Sigmoid colon (tissue), 7 donors: Measurements from ENCODE around the gene GPR55. TPM values are rescaled to one million over a fixed set of nuclear protein-coding genes. Genes with fewer than 3 reads are reported as not detected.
A peak's percentile ranks its signal among the peaks of the same experiment; 100 is the strongest.

Source experiments
- DNase-seq: peaks from one replicate; pipeline ENCODE4 v3.0.0-alpha.2; 2019
- H3K27ac ChIP-seq, 4 donors: fragments of 200-600 bp; sonication (generic); one replicate each; pipeline ENCODE4 v1.5.1; 2016 to 2019; ENCODE audit warnings: mild to moderate bottlenecking in 1 of 4
- H3K27me3 ChIP-seq, 3 donors: fragments of 200-600 bp; sonication (generic); one replicate each; pipeline ENCODE4 v1.5.1; 2019; ENCODE audit warnings: mild to moderate bottlenecking in 1 of 3
- H3K36me3 ChIP-seq, 4 donors: fragments of 200-600 bp; sonication (generic); one replicate each; pipeline ENCODE4 v1.5.1; 2016 to 2019
- H3K4me1 ChIP-seq, 4 donors: fragments of 200-600 bp; sonication (generic); one replicate each; pipeline ENCODE4 v1.5.1; 2017 to 2019
- H3K4me3 ChIP-seq, 4 donors: fragments of 200-600 bp; sonication (generic); one replicate each; pipeline ENCODE4 v1.5.1; 2017 to 2019; ENCODE audit warnings: mild to moderate bottlenecking in 2 of 4, moderate library complexity in 1 of 4
- H3K9me3 ChIP-seq, 4 donors: fragments of 200-600 bp in 3 of 4; sonication (generic) in 3 of 4; one replicate each; pipeline versions ENCODE4 v1.5.1 to v1.6.1; 2013 to 2019
- CTCF ChIP-seq, 4 experiments: fragments of 450-650 bp in 3 of 4; fragments of 200-600 bp in 1 of 4; IDR thresholded peaks; one replicate each; pipeline ENCODE4 v1.5.1; 2016 to 2019; ENCODE audit warnings: antibody characterized with exemption in 4 of 4, mild to moderate bottlenecking in 3 of 4, moderate library complexity in 2 of 4
- EP300 ChIP-seq, 4 donors: sonication (generic); formaldehyde crosslinking; IDR thresholded peaks; one replicate each; pipeline ENCODE4 v1.6.1; 2017; ENCODE audit warnings: antibody characterized with exemption in 4 of 4
- POLR2A ChIP-seq, 2 donors: fragments of 450-650 bp; IDR thresholded peaks; one replicate each; pipeline ENCODE4 v1.6.1; 2016; ENCODE audit warnings: antibody characterized with exemption in 2 of 2, mild to moderate bottlenecking in 2 of 2, moderate library complexity in 2 of 2
- POLR2AphosphoS5 ChIP-seq, 4 donors: sonication (generic); formaldehyde crosslinking; IDR thresholded peaks; one replicate each; pipeline ENCODE4 v1.6.1; 2017; ENCODE audit warnings: antibody characterized with exemption in 4 of 4
- WGBS, 2 donors: extraction: QIAGEN DNeasy Blood & Tissue Kit; methylation state at CpG; one replicate each; pipeline ENCODE4 v1.1.7; 2013; 5-methylcytosine and 5-hydroxymethylcytosine counted together
- intact Hi-C: fragments of 100-400 bp; cut with DNase I; formaldehyde crosslinking; loops from one replicate; pipeline ENCODE4 v1.15.1; 2023
- polyA plus RNA-seq, 3 donors: library from polyadenylated mRNA; stranded (reverse); fragments of 200-250 nt; gene quantifications; one replicate each; pipeline ENCODE4 v1.2.3, GENCODE V29; 2013
- total RNA-seq, 4 donors: library from RNA; depleted of rRNA; stranded (reverse); fragments of >200 nt; gene quantifications; one replicate each; pipeline ENCODE4 v1.1.0, GENCODE V29; 2016
- donor health status: healthy with polysubstance abuse.
- donor health status: Bipolar disorder and iron deficiency.
- donor health status: healthy.

The GPR55 gene
- total and polyA plus RNA-seq, 7 donors, result 0.23 to 1.4 TPM; not detected in 5

- TF ChIP-seq POLR2AphosphoS5 (IDR thresholded peaks at IDR 0.05) (no peak), POLR2A (IDR thresholded peaks at IDR 0.05) (no peak), EP300 (IDR thresholded peaks at IDR 0.05) (no peak), CTCF (IDR thresholded peaks at IDR 0.05) (no peak)
- Histone ChIP-seq H3K9me3 (no peaks in the 10 kb centered on the region), H3K4me3 (no peak overlapping the region), H3K4me1 (peaks cover 0 to 48% (median 39%) of the 10 kb centered on the region in 4 donors), H3K27ac (no peak overlapping the region), H3K36me3 (peaks cover 26 to 48% (median 37%) of the 10 kb centered on the region in 4 donors), H3K27me3 (no peaks in the 10 kb centered on the region)
- no peak for DNase-seq
- intact Hi-C loops, result no loop called here
- WGBS, 2 donors, result 89 to 96% methylated on average over 10 of the region's 10 CpGs
Observed at GRCh38 chr2:230874876-230875275, 50.2 kb downstream of the GPR55 start.

GRCh38 chr2:230874456-230874855 lies 50.6 kb downstream of the GPR55 start:
- H3K4me3 ChIP-seq, result no peak overlapping the region
- H3K4me1 ChIP-seq, result peaks cover 0 to 52% (median 43%) of the 10 kb centered on the region in 4 donors
- no peaks in the 10 kb centered on the region for H3K9me3 ChIP-seq
- DNase-seq, result peak; percentile 53
- H3K36me3 ChIP-seq, result peaks cover 26 to 48% (median 36%) of the 10 kb centered on the region in 4 donors
- no peak for TF ChIP-seq POLR2AphosphoS5 (IDR thresholded peaks at IDR 0.05)
- no peak for TF ChIP-seq CTCF (IDR thresholded peaks at IDR 0.05)
- TF ChIP-seq POLR2A (IDR thresholded peaks at IDR 0.05), result no peak
- no peak for TF ChIP-seq EP300 (IDR thresholded peaks at IDR 0.05)
- H3K27ac ChIP-seq, result no peak overlapping the region
- no peaks in the 10 kb centered on the region for H3K27me3 ChIP-seq
- intact Hi-C loops, result no loop called here
- WGBS, 2 donors, result 76 to 85% methylated on average over 11 of the region's 11 CpGs

- intact Hi-C loops, result no loop called here
- Histone ChIP-seq H3K36me3 (peaks cover 26 to 41% (median 33%) of the 10 kb centered on the region in 4 donors), H3K9me3 (no peaks in the 10 kb centered on the region), H3K4me3 (no peak overlapping the region), H3K27ac (peak overlapping the region in 3 of 4 donors; percentile 71 to 88 (median 85)), H3K4me1 (peaks cover 0 to 58% (median 50%) of the 10 kb centered on the region in 4 donors), H3K27me3 (no peaks in the 10 kb centered on the region)
- DNase-seq, result no peak
- TF ChIP-seq POLR2AphosphoS5 (IDR thresholded peaks at IDR 0.05) (no peak), EP300 (IDR thresholded peaks at IDR 0.05) (no peak), CTCF (IDR thresholded peaks at IDR 0.05) (no peak), POLR2A (IDR thresholded peaks at IDR 0.05) (no peak)
- 44 to 59% methylated on average over 13 of the region's 13 CpGs for WGBS, 2 donors
Observed at GRCh38 chr2:230873661-230874401, 51.2 kb downstream of the GPR55 start.

- no peaks in the 10 kb centered on the region for H3K27me3 ChIP-seq
- peak overlapping the region; percentile 71 to 88 (median 82) for H3K27ac ChIP-seq
- no peaks in the 10 kb centered on the region for H3K9me3 ChIP-seq
- H3K4me3 ChIP-seq, result no peak overlapping the region
- peaks cover 20 to 34% (median 28%) of the 10 kb centered on the region in 4 donors for H3K36me3 ChIP-seq
- 40 to 64% methylated on average over 21 of the region's 21 CpGs for WGBS, 2 donors
- no peak for DNase-seq
- TF ChIP-seq CTCF (IDR thresholded peaks at IDR 0.05), result no peak
- TF ChIP-seq POLR2AphosphoS5 (IDR thresholded peaks at IDR 0.05), result no peak
- TF ChIP-seq POLR2A (IDR thresholded peaks at IDR 0.05), result no peak
- TF ChIP-seq EP300 (IDR thresholded peaks at IDR 0.05), result no peak
- intact Hi-C loops, result no loop called here
- H3K4me1 ChIP-seq, result peaks cover 0 to 65% (median 57%) of the 10 kb centered on the region in 4 donors
Observed at GRCh38 chr2:230872968-230873660, 51.9 kb downstream of the GPR55 start.
